GM19025 (cell line): ENCODE results near the gene YTHDC1.
"Not testable (repeated sequence)": the region's sequence is repeated elsewhere in the genome, so short reads cannot be mapped to it uniquely, and the experiment has no call there.

Source experiments
- ATAC-seq: cut with Tn5 transposase; IDR thresholded peaks from one replicate; pipeline ENCODE4 v1.9.1; 2021; ENCODE audit warnings: mild to moderate bottlenecking, low read depth, moderate library complexity; ENCODE audit not compliant: unreplicated experiment

YTHDC1 gene

DNA sequence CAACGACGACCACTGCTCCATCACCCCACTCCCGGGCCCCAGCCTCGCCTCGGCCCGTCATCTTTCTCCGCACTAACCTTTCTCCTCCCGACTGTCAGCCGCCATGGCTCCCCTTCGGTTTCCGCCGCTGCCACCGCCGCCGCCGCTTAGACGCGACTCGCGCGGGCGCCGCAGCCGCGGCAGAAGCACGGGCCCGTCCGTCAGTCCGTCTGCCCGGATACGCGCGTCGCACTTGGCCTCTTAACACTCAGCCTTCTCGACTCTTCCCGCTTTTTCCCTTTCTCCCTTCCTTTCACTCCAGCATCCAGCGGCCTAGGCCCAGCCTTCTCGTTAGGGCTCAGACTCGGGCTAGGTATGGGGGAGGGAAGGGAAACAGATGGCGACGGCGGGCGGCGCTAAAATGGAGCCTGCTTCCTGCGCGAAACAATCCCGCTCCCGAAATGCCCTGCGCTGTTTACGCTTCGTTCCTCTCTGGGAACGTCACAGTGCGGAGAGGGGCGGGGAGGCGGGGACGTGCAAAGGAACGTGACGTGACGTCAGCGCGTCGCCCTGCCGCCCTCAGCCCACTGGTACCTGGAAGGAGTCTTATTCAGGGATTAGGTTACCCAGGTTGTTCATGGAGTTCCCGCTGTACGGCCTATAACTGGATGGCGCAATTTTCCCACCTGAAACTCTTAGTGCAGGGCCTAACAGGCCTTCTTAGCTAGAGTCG is at the start of gene YTHDC1:
TSS of gene YTHDC1 (minus strand) at position 442 of the 712 bp plus-strand sequence. CDS start at position 105, 337 bp downstream.
- ATAC-seq = peak; percentile 96

- no peak for ATAC-seq
Observed at GRCh38 chr4:68399306-68399705, 49.4 kb upstream of the YTHDC1 start.

DNA sequence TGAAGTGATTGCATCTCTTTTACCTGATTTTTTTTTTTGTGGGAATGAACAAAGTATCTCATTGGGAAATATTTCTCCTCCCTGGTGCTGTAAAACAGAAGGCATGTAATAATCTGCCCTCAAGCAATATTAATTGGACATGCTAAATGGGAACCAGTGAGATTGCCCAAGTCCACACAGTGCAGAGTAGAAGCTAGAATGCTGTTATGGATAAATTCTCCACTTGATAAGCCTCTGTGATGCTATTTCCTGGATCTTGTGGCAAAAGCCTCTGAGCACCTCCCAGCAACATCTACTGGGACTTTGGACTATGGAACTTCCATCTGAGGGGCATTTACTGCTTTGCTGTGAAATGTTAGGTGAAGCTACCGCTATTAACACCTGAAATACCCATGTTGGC is 46.9 kb upstream of the YTHDC1 start:
- ATAC-seq = no peak

DNA sequence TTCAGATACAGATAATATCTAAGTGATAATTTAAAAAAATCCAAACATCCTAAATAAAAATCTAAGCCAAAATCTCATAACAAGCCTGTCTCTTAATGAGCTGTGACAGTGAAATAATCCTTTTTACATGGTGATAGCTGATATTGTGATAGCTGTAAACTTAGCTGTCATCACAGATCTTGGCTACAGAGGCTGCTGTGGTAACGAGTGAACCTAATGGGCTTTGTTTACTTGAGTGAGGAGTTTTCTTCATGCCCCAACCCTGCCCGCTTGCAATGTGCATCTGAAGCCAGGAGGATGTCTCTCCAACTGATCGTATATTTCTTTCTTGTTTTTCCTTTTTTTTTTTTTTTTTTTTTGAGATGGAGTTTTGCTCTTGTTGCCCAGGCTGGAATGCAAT is 41.5 kb upstream of the YTHDC1 start:
- no peak for ATAC-seq

DNA sequence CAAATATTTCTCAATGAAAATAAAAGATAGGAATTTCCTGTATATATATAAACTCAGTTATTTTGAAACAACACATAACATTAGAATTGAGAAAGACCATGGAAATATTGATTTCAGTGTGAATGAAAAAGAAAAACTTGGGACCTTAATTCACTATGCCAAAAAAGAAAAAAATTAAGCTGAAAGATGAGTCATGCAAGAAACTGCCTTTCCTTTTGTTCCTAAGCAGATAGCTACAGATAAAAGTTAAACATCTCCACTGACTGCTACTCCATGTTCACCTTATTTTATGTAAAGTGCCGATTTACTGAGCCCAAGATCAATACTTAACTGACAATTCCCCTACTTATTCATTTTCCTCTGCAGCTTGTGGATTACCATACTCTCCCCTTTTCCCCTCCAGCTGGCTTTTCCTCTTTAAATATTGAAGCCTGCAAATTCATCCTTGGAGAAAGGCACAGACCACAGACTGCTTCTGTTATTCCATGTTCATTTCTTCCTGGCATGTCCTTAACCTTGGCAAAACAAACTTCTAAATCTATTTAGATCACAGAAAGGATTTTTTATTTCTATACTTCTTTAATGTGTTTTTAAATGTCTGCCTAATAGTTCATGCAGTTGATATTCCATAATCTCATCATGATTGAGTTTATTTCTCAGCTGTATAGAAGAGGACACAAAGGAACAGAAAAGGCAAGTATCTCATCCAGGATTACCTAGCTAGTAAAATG is 40.5 kb upstream of the YTHDC1 start:
- no peak for ATAC-seq

- ATAC-seq = not testable (repeated sequence)
Observed at GRCh38 chr4:68389386-68389913, 39.6 kb upstream of the YTHDC1 start.

DNA sequence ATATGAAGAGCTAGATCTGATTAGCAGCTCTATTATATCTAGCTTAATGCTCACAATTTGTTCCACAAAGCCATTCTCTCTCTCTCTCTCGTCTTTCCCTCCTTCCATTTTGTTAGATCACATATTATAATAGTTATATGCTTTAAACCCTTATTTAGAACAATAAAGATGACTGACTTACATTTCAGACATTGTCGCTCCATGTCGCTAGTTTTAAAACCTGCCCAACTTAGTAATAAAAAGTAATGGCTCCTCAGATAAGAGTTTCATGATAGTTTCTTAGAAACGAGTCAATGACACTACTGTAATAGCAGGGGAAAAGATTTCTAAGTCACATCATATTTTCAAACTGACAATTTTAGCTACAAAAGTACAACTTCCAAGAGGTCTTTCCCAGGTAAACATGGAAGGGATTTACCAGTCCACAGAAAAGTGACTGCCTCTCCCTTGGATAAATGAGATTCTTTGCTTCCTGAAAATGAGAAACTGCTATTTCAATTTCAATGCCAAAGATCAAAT is 38.5 kb upstream of the YTHDC1 start:
- ATAC-seq = no peak

DNA sequence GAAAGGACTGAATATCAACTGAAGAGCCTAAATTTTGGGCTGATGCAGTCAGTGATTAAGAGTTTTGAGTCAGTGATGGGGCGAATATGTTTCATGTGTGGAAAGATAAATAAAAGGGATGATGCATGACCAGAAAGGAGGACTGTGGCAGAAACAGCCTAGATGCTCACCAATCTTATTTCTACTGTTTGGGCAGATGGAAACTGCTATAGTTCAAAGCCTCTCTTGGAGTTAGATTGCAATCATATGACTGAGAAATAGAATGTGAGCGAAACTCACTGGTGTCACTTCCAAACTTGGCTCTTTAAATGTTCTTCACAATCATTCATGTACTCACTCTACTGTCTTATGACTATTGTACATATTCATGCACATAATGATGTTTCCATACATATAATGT is 35.4 kb upstream of the YTHDC1 start:
- ATAC-seq = no peak

DNA sequence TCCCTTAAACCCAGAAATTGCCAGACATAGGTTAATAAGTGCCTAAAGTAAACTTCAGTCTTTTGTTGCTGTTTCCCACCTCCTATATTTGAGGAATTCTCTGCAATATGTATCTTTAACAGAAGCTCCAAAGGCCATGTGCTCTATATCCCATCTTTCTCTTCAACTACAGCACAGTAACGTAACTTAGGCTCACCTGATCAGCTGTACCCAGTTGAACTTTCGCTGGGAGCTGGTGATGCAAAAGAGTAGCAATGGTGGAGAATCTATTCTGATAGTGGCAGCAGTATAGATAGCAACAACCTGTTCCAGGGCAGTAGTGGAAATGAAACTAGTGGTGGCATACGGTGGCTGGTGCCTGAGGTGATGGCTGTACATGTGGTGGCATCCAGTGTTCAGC is 33.2 kb upstream of the YTHDC1 start:
- no peak for ATAC-seq

DNA sequence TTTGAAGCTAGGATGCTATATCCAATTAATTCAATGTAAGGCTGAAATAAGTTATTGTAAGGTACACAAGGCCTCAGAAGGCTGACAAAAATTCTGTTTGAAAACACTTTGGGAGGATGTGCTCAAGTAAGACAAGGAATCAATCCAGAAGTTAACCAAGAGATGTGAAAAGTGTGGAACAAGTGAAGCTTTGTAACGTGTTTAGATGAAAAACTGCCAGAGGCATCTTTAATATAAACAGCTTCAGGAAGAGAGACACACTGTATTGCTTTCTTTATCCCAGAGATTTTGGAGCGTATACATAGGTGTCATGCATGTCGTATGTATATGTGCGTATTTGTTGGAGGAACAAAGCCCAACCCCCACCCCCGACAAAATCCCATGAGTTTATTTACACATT is 28.3 kb upstream of the YTHDC1 start:
- ATAC-seq = no peak

DNA sequence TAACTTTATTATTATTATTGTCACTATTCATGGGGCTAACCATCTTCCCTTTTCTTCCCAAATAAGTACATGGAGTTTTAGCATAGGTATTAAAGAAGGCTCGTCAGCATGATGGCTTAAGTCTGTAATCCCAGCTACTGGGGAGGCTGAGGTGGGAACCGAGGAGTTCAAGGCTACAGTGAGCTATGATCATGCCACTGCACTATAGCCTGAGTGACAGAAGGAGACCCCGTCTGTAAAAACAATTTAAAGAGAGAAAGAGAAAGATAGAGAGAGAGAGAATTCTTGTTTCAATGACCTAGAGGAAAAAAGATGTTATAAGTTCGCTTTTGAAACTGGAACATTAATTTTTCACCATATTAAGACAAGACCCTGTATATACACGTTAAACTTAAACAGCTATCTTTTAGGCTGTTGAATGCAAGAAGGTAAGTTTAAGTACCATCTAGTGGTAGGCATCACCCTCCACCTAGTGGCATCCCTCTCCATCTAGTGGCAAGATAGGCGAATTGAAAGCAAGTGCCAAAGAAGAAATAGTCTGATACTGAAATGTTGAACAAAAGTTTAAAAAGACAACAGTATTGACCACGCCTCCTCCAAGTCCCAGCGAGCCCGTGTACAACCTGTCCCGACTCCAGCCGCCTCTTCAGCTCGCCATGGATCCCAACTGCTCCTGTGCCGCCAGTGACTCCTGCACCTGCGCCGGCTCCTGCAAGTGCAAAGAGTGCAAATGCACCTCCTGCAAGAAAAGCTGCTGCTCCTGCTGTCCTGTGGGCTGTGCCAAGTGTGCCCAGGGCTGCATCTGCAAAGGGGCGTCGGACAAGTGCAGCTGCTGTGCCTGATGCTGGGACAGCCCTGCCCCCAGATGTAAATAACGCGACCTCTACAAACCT is 26.0 kb upstream of the YTHDC1 start:
- peak; percentile 77 for ATAC-seq

DNA sequence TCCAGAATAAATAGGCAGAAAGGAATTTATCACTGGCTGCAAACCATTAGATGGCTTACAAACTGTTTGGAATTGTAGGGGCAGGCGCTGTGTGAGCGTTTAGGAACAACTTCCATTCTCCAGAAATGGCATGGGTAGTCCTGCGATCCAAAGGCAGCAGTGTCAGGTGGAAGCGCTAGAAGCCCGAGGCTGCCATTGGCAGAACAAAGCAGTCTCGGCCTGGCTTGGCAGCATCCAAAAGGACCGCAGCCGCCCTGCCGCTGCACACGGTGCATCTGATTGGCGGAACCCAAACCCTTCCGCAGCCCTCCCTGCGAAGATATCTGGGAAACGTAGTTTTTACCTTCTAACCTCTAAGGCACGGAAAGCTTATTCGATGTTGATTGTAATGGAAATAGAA is 23.6 kb upstream of the YTHDC1 start:
- ATAC-seq = peak; percentile 62

DNA sequence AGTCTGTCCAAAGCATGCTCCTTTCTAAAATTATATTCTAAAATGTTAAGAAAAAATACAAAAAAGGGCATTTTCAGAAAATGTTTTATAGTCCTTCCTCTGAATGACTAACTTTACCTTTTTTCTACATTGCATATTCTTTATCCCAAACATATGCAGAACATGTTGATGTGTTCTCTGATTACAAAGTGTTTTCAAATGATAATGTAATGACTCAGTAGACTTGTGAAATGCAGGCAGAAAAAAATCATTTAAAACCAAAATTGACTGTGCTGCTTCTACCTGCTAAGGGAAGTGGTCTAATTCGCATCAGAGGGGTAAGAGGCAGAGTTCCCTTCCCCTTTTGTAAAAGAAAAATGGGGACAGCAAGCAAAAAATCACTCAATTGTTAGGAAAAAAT is 22.7 kb upstream of the YTHDC1 start:
- ATAC-seq = no peak

GRCh38 chr4:68369142-68369805 is 19.4 kb upstream of the YTHDC1 start:
- ATAC-seq = no peak

DNA sequence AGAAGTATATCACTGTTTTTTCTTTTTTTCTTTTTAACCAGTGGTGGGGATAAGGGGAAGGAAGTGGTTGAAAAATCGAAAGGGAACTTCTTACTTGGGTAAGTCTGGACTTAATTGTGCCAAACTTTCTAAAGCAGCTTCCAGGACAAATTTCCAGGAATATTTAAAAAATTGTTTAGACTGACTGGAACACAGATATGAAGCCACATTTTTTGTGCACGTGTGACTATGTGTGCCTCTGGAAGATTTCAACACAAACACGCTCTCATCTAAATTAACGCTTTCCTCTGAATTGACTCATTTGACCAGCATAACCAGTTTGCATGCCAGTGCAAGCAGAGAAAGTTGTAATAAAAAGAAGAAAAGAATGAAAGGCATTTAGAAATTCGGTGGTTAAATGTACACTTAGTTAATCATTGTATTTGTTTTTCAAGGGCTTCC is 18.8 kb upstream of the YTHDC1 start:
- no peak for ATAC-seq

- no peak for ATAC-seq
Observed at GRCh38 chr4:68367835-68368234, 17.9 kb upstream of the YTHDC1 start.

GRCh38 chr4:68366600-68366999 is 16.7 kb upstream of the YTHDC1 start:
- ATAC-seq = no peak

GRCh38 chr4:68365068-68365467 is 15.2 kb upstream of the YTHDC1 start:
- no peak for ATAC-seq

DNA sequence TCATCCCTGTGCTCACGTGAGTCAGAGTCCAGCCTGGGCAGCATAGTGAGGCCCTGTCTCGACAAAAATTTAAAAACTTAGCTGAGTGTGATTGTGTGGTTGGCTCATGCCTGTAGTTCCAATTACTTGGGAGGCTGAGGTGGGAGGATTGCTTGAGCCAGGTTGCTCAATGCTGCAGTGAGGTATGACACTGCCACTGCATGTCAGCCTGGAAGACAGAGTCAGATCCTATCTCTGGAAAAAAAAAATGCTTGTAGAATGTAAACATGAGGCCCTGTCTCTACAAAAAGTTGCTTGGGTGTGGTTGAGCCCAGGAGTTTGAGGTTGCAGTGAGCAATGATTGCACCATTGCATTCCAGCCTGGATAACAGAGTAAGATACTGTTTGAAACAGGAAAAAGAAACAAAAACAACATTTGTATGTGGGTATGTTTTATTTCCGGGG is 11.3 kb upstream of the YTHDC1 start:
- no peak for ATAC-seq
